Kidney (tissue), 14 donors: ENCODE measurements around the gene PIWIL4. TPM values are rescaled to one million over a fixed set of nuclear protein-coding genes. Genes with fewer than 3 reads are reported as not detected.
"Not testable (repeated sequence)": the region's sequence is repeated elsewhere in the genome, so short reads cannot be mapped to it uniquely, and the experiment has no call there.

Source experiments
- DNase-seq, 5 donors: peaks; one replicate each; pipeline ENCODE4 v3.0.0-alpha.2; 2013 to 2020
- FAIRE-seq: peaks from 2 replicates; lab custom pipeline; 2012; peaks lifted over from hg19 to GRCh38; lab: Jason Lieb, UNC
- H3K27ac ChIP-seq, 2 donors: one replicate each; pipeline ENCODE4 v1.7.0; 2013; ENCODE audit warnings: low read depth in 2 of 2, low read length in 2 of 2, inconsistent platforms in 1 of 2
- H3K27me3 ChIP-seq: one replicate; pipeline ENCODE4 v1.7.1; 2013; ENCODE audit warnings: low read length, inconsistent platforms; ENCODE audit not compliant: control insufficient read depth, insufficient read depth
- H3K36me3 ChIP-seq, 3 donors: one replicate each; pipeline versions ENCODE4 v1.7.0 to v1.7.1; 2013; ENCODE audit warnings: low read length in 3 of 3, control low read depth in 1 of 3, inconsistent platforms in 1 of 3; ENCODE audit not compliant: insufficient read depth in 3 of 3, control insufficient read depth in 2 of 3
- H3K4me1 ChIP-seq, 3 donors: one replicate each; pipeline versions ENCODE4 v1.7.0 to v1.7.1; 2013; ENCODE audit warnings: low read length in 3 of 3, inconsistent platforms in 1 of 3, low read depth in 1 of 3; ENCODE audit not compliant: control insufficient read depth in 2 of 3, insufficient read depth in 2 of 3
- H3K4me3 ChIP-seq, 3 donors: one replicate each; pipeline versions ENCODE4 v1.7.0 to v1.8.1; 2013; ENCODE audit warnings: low read length in 3 of 3, control low read depth in 1 of 3, inconsistent platforms in 1 of 3
- H3K9ac ChIP-seq, 3 donors: one replicate each; pipeline versions ENCODE4 v1.7.0 to v1.7.1; 2013; ENCODE audit warnings: low read length in 3 of 3, control low read depth in 1 of 3, inconsistent platforms in 1 of 3
- H3K9me3 ChIP-seq, 3 donors: one replicate each; pipeline versions ENCODE4 v1.7.0 to v1.7.1; 2013; ENCODE audit warnings: low read length in 3 of 3, control low read depth in 1 of 3, inconsistent platforms in 1 of 3; ENCODE audit not compliant: control insufficient read depth in 2 of 3, insufficient read depth in 1 of 3
- CTCF ChIP-seq: IDR thresholded peaks from 3 replicates; pipeline ENCODE4 v1.5.1; 2012; ENCODE audit warnings: mild to moderate bottlenecking, moderate library complexity, borderline replicate concordance; ENCODE audit not compliant: insufficient read depth; ENCODE audit errors: extremely low read depth
- intact Hi-C: fragments of 100-400 bp; cut with DNase I; formaldehyde crosslinking; loops from one replicate; pipeline ENCODE4 v1.11.1; 2022
- polyA plus RNA-seq: library from polyadenylated mRNA; stranded (reverse); fragments of 350-450 nt; fragmentation: Illumina TruSeq; extraction: RNeasy Lipid Tissue Mini Kit (QIAGEN cat#74804); gene quantifications from one replicate; pipeline ENCODE4 v1.2.3, GENCODE V29; 2014; ENCODE audit warnings: low read depth, low replicate concordance; ENCODE audit not compliant: insufficient read depth
- total RNA-seq: library from RNA; stranded (reverse); fragmentation: NEBNext Ultra II Directional; extraction: Animal tissue kit (Norgen Biotek cat#: 25700); gene quantifications from one replicate; pipeline ENCODE4 v1.2.1, GENCODE V29; 2021
- donor health status: control.
- donor health status: control.
- donor health status: control.
- donor health status: control.
- donor health status: control.
- donor health status: DM: yes; HTN: yes; CAD: no.
- donor health status: Normal renal cell carcinoma (clear cell type).

Gene PIWIL4
- total and polyA plus RNA-seq, 2 donors from 2014 or later, result 2.6 to 6.0 TPM

DNA sequence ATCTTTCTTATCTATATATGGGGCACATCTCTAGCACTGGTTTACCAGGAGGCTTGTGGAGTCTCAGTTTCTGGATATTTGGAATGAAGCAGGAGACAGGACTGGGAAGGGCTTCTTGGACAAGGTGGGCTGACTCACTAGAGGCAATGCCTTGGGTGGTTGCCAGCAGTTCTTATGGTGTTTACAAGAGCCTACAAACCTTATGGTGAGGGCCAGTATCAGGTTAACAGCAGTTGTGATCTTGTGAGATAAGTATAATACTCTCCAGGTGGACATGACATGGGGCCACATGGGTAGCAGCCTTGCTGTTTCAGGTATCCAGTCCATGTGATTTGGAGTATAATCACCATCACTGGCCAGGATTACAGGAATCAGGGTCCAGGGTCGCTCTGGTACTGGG, 13.2 kb upstream of the PIWIL4 start:
- DNase-seq (no peak), FAIRE-seq (no peak)
- H3K4me1 ChIP-seq, result peaks cover 0 to 2% (median 0%) of the 10 kb centered on the region in 3 donors
- intact Hi-C loops, result no loop called here
- no peak overlapping the region for H3K4me3 ChIP-seq
- H3K9ac ChIP-seq, result no peak overlapping the region
- no peaks in the 10 kb centered on the region for H3K9me3 ChIP-seq
- no peaks in the 10 kb centered on the region for H3K36me3 ChIP-seq
- no peaks in the 10 kb centered on the region for H3K27me3 ChIP-seq
- H3K27ac ChIP-seq, result no peak overlapping the region
- TF ChIP-seq CTCF, result no peak

GRCh38 chr11:94555752-94556329, 11.3 kb upstream of the PIWIL4 start:
- H3K36me3 ChIP-seq, H3K9me3 ChIP-seq, H3K9ac ChIP-seq, H3K27ac ChIP-seq, FAIRE-seq, H3K4me3 ChIP-seq, H3K27me3 ChIP-seq, H3K4me1 ChIP-seq, intact Hi-C loops, DNase-seq: not testable (repeated sequence)

GRCh38 chr11:94557421-94557820, 9.7 kb upstream of the PIWIL4 start:
- intact Hi-C loops, result no loop called here
- FAIRE-seq (no peak), DNase-seq (no peak)
- Histone ChIP-seq H3K9me3 (no peaks in the 10 kb centered on the region), H3K36me3 (no peaks in the 10 kb centered on the region), H3K4me1 (no peaks in the 10 kb centered on the region), H3K4me3 (no peak overlapping the region), H3K27ac (no peak overlapping the region), H3K27me3 (no peaks in the 10 kb centered on the region), H3K9ac (no peak overlapping the region)
- TF ChIP-seq CTCF, result no peak

GRCh38 chr11:94557992-94558391, 9.2 kb upstream of the PIWIL4 start:
- DNase-seq (no peak), FAIRE-seq (no peak)
- no peaks in the 10 kb centered on the region for H3K4me1 ChIP-seq
- no peak for TF ChIP-seq CTCF
- H3K9me3 ChIP-seq, result no peaks in the 10 kb centered on the region
- H3K4me3 ChIP-seq, result no peak overlapping the region
- no peak overlapping the region for H3K27ac ChIP-seq
- intact Hi-C loops, result no loop called here
- no peaks in the 10 kb centered on the region for H3K27me3 ChIP-seq
- no peak overlapping the region for H3K9ac ChIP-seq
- H3K36me3 ChIP-seq, result no peaks in the 10 kb centered on the region
